HepG2 (cell line): ENCODE results near the gene APOC4. TPM values are rescaled to one million over a fixed set of nuclear protein-coding genes. Genes with fewer than 3 reads are reported as not detected.

Source experiments
- AGO2 ChIP-seq: fragments of 200-400 bp; formaldehyde crosslinking; optimal IDR thresholded peaks from 2 replicates; pipeline ENCODE3; 2017; ENCODE audit warnings: mild to moderate bottlenecking, low read depth, low read length, moderate library complexity
- ATF2 ChIP-seq: sonication (generic); formaldehyde crosslinking; IDR thresholded peaks from 2 replicates; pipeline ENCODE4 v1.4.0; 2020; ENCODE audit warnings: missing genetic modification reagents
- CAMTA2 ChIP-seq: sonication (generic); formaldehyde crosslinking; IDR thresholded peaks from 2 replicates; pipeline ENCODE4 v1.4.0; 2020; ENCODE audit warnings: mild to moderate bottlenecking, missing genetic modification reagents, borderline replicate concordance
- JUNB ChIP-seq: sonication (generic); formaldehyde crosslinking; IDR thresholded peaks from 2 replicates; pipeline ENCODE4 v1.8.0; 2022; ENCODE audit warnings: missing genetic modification reagents, mild to moderate bottlenecking, borderline replicate concordance
- KDM4B ChIP-seq: sonication (generic); formaldehyde crosslinking; IDR thresholded peaks from 2 replicates; pipeline ENCODE4 v1.4.0; 2020; ENCODE audit warnings: missing genetic modification reagents
- MYNN ChIP-seq: sonication (generic); formaldehyde crosslinking; IDR thresholded peaks from 2 replicates; pipeline ENCODE4 v1.4.0; 2020; ENCODE audit warnings: mild to moderate bottlenecking, low read depth, missing genetic modification reagents
- NAIF1 ChIP-seq: sonication (generic); formaldehyde crosslinking; IDR thresholded peaks from 2 replicates; pipeline ENCODE4 v1.5.0; 2020; ENCODE audit warnings: mild to moderate bottlenecking, missing genetic modification reagents, borderline replicate concordance
- NFRKB ChIP-seq: fragments of 450-650 bp; IDR thresholded peaks from 2 replicates; pipeline ENCODE4 v1.6.1; 2017
- RNF2 ChIP-seq: fragments of 450-650 bp; conservative IDR thresholded peaks from 2 replicates; pipeline ENCODE4 v1.6.1; 2016; ENCODE audit warnings: low read depth
- RORA ChIP-seq: sonication (generic); formaldehyde crosslinking; IDR thresholded peaks from 2 replicates; pipeline ENCODE4 v1.5.0; 2020; ENCODE audit warnings: mild to moderate bottlenecking, missing genetic modification reagents, moderate library complexity
- TRIM22 ChIP-seq: fragments of 450-650 bp; IDR thresholded peaks from 2 replicates; pipeline ENCODE4 v1.6.1; 2017
- ZNF737 ChIP-seq: sonication (generic); formaldehyde crosslinking; IDR thresholded peaks from 2 replicates; pipeline ENCODE4 v1.5.0; 2020; ENCODE audit warnings: missing genetic modification reagents, mild to moderate bottlenecking, borderline replicate concordance
- ZNF839 ChIP-seq: sonication (generic); formaldehyde crosslinking; IDR thresholded peaks from 2 replicates; pipeline ENCODE4 v1.4.0; 2020; ENCODE audit warnings: missing genetic modification reagents, mild to moderate bottlenecking, borderline replicate concordance
- ZNF883 ChIP-seq: sonication (generic); formaldehyde crosslinking; IDR thresholded peaks from 2 replicates; pipeline ENCODE4 v1.5.1; 2020; ENCODE audit warnings: mild to moderate bottlenecking, missing genetic modification reagents; ENCODE audit errors: not compliant biosample characterization
- polyA plus RNA-seq, 8 experiments: library from polyadenylated mRNA; depleted of rRNA in 3 of 8; stranded (reverse) in 7 of 8; unstranded in 1 of 8; fragments of >200 nt; fragmentation: Illumina TruSeq in 4 of 8; extraction: Trizol in 4 of 8; gene quantifications; 2 replicates each; pipeline versions ENCODE4 v1.2.1 to v1.2.3, GENCODE V29; 2011 to 2016; ENCODE audit warnings: low read depth in 4 of 8, missing spikeins in 1 of 8, mixed read lengths in 1 of 8; ENCODE audit not compliant: insufficient read depth in 1 of 8
- total RNA-seq, 5 experiments: library from RNA; depleted of rRNA; stranded (reverse); fragments of >200 nt; fragmentation: Illumina TruSeq; extraction: Trizol; gene quantifications; 2 replicates each; pipeline ENCODE4 v1.2.3, GENCODE V29; 2016; ENCODE audit warnings: low read depth in 1 of 5
- TF ChIP-seq, protein P1 (sequence below), 2 experiments: fragments of 450-650 bp in 1 of 2; sonication (generic) in 1 of 2; formaldehyde crosslinking; IDR thresholded peaks; 2 replicates each; pipeline versions ENCODE4 v1.5.0 to v1.8.0; 2020 to 2022; ENCODE audit warnings: mild to moderate bottlenecking in 1 of 2, missing genetic modification reagents in 1 of 2
- TF ChIP-seq, protein P2 (sequence below): sonication (generic); formaldehyde crosslinking; IDR thresholded peaks from 2 replicates; pipeline ENCODE4 v1.4.0; 2020; ENCODE audit warnings: missing genetic modification reagents, mild to moderate bottlenecking, borderline replicate concordance
- TF ChIP-seq, protein P3 (sequence below): sonication (generic); formaldehyde crosslinking; IDR thresholded peaks from 2 replicates; pipeline ENCODE4 v1.5.0; 2020; ENCODE audit warnings: missing genetic modification reagents, mild to moderate bottlenecking, borderline replicate concordance
- TF ChIP-seq, protein P4 (sequence below): sonication (generic); formaldehyde crosslinking; IDR thresholded peaks from 2 replicates; pipeline ENCODE4 v1.4.0; 2020; ENCODE audit warnings: missing genetic modification reagents, borderline replicate concordance

The APOC4 gene
- total and polyA plus RNA-seq, 2 of the 13 experiments (the other 11 are each of a cell fraction or from before 2014, with no cell fraction given) = 0.46 TPM; not detected in 1

DNA sequence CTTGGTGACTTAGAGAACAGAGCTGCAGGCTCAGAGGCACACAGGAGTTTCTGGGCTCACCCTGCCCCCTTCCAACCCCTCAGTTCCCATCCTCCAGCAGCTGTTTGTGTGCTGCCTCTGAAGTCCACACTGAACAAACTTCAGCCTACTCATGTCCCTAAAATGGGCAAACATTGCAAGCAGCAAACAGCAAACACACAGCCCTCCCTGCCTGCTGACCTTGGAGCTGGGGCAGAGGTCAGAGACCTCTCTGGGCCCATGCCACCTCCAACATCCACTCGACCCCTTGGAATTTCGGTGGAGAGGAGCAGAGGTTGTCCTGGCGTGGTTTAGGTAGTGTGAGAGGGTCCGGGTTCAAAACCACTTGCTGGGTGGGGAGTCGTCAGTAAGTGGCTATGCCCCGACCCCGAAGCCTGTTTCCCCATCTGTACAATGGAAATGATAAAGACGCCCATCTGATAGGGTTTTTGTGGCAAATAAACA is 17.8 kb upstream of the APOC4 start (continued):
- TF ChIP-seq, protein P1, sequence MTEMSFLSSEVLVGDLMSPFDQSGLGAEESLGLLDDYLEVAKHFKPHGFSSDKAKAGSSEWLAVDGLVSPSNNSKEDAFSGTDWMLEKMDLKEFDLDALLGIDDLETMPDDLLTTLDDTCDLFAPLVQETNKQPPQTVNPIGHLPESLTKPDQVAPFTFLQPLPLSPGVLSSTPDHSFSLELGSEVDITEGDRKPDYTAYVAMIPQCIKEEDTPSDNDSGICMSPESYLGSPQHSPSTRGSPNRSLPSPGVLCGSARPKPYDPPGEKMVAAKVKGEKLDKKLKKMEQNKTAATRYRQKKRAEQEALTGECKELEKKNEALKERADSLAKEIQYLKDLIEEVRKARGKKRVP (CRISPR knock-in tag; IDR thresholded peaks at IDR 0.05) = peak in 1 of 2 experiments; percentile 90; a peak in 2 of 4 replicates
- TF ChIP-seq, protein P2, sequence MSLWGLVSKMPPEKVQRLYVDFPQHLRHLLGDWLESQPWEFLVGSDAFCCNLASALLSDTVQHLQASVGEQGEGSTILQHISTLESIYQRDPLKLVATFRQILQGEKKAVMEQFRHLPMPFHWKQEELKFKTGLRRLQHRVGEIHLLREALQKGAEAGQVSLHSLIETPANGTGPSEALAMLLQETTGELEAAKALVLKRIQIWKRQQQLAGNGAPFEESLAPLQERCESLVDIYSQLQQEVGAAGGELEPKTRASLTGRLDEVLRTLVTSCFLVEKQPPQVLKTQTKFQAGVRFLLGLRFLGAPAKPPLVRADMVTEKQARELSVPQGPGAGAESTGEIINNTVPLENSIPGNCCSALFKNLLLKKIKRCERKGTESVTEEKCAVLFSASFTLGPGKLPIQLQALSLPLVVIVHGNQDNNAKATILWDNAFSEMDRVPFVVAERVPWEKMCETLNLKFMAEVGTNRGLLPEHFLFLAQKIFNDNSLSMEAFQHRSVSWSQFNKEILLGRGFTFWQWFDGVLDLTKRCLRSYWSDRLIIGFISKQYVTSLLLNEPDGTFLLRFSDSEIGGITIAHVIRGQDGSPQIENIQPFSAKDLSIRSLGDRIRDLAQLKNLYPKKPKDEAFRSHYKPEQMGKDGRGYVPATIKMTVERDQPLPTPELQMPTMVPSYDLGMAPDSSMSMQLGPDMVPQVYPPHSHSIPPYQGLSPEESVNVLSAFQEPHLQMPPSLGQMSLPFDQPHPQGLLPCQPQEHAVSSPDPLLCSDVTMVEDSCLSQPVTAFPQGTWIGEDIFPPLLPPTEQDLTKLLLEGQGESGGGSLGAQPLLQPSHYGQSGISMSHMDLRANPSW (CRISPR knock-in tag) = peak; percentile 83; the same call in 1 of the 2 replicates
- no peak for TF ChIP-seq ZNF839 (CRISPR knock-in tag)
- TF ChIP-seq NFRKB = no peak
- TF ChIP-seq RNF2 = no peak
- no peak for TF ChIP-seq RORA (CRISPR knock-in tag)
- no peak for TF ChIP-seq AGO2
- TF ChIP-seq, protein P3, sequence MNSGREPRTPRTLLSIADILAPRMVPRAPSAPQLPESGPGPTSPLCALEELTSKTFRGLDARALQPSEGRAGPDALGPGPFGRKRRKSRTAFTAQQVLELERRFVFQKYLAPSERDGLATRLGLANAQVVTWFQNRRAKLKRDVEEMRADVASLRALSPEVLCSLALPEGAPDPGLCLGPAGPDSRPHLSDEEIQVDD (CRISPR knock-in tag) = no peak
- TF ChIP-seq ZNF883 (CRISPR knock-in tag) = no peak
- no peak for TF ChIP-seq ZNF737 (CRISPR knock-in tag)
- TF ChIP-seq JUNB (CRISPR knock-in tag) = peak; percentile 74; the same call in 1 of the 2 replicates
- TF ChIP-seq TRIM22 = no peak
- peak; percentile 41; the same call in 1 of the 2 replicates for TF ChIP-seq NAIF1 (CRISPR knock-in tag)
- TF ChIP-seq CAMTA2 (CRISPR knock-in tag) = no peak
- TF ChIP-seq KDM4B (CRISPR knock-in tag) = peak; percentile 94
- peak; percentile 91 for TF ChIP-seq ATF2 (CRISPR knock-in tag)
- TF ChIP-seq, protein P4, sequence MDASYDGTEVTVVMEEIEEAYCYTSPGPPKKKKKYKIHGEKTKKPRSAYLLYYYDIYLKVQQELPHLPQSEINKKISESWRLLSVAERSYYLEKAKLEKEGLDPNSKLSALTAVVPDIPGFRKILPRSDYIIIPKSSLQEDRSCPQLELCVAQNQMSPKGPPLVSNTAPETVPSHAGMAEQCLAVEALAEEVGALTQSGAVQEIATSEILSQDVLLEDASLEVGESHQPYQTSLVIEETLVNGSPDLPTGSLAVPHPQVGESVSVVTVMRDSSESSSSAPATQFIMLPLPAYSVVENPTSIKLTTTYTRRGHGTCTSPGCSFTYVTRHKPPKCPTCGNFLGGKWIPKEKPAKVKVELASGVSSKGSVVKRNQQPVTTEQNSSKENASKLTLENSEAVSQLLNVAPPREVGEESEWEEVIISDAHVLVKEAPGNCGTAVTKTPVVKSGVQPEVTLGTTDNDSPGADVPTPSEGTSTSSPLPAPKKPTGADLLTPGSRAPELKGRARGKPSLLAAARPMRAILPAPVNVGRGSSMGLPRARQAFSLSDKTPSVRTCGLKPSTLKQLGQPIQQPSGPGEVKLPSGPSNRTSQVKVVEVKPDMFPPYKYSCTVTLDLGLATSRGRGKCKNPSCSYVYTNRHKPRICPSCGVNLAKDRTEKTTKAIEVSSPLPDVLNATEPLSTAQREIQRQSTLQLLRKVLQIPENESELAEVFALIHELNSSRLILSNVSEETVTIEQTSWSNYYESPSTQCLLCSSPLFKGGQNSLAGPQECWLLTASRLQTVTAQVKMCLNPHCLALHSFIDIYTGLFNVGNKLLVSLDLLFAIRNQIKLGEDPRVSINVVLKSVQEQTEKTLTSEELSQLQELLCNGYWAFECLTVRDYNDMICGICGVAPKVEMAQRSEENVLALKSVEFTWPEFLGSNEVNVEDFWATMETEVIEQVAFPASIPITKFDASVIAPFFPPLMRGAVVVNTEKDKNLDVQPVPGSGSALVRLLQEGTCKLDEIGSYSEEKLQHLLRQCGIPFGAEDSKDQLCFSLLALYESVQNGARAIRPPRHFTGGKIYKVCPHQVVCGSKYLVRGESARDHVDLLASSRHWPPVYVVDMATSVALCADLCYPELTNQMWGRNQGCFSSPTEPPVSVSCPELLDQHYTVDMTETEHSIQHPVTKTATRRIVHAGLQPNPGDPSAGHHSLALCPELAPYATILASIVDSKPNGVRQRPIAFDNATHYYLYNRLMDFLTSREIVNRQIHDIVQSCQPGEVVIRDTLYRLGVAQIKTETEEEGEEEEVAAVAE (CRISPR knock-in tag) = 0 out of 2 replicates have a peak, but pooled peaks have one; percentile 60
- no peak for TF ChIP-seq MYNN (CRISPR knock-in tag)
